CD8-positive, alpha-beta memory T cell (primary cell): ENCODE results near the gene SCN3B. TPM values are rescaled to one million over a fixed set of nuclear protein-coding genes. Genes with fewer than 3 reads are reported as not detected.

Source experiments
- CTCF ChIA-PET: fragments of 350-600 bp; sonication (Branson Sonifier 250); formaldehyde crosslinking; loops from one replicate; lab custom pipeline; 2021; ENCODE audit warnings: antibody characterized with exemption; lab: Charles Lee
- POLR2A ChIA-PET: fragments of 350-600 bp; sonication (Branson Sonifier 250); formaldehyde crosslinking; loops from one replicate; lab custom pipeline; 2021; ENCODE audit warnings: antibody characterized with exemption; lab: Charles Lee
- DNase-seq, 5 donors: peaks; one replicate each; pipeline versions ENCODE4 v3.0.0 to v3.0.0-alpha.2; 2020 to 2022; ENCODE audit warnings: mixed read lengths in 1 of 5
- H3K27ac ChIP-seq: one replicate; pipeline ENCODE4 v1.7.0; 2013; ENCODE audit warnings: low read depth, mild to moderate bottlenecking, low read length, moderate library complexity
- H3K27me3 ChIP-seq: 2 replicates; pipeline ENCODE4 v1.7.0; 2013; ENCODE audit warnings: low read length, mild to moderate bottlenecking; ENCODE audit not compliant: insufficient read depth, poor library complexity, severe bottlenecking
- H3K36me3 ChIP-seq: 2 replicates; pipeline ENCODE4 v1.7.0; 2013; ENCODE audit warnings: mild to moderate bottlenecking, low read length, moderate library complexity; ENCODE audit not compliant: insufficient read depth
- H3K4me1 ChIP-seq: 2 replicates; pipeline ENCODE4 v1.7.0; 2013; ENCODE audit warnings: mild to moderate bottlenecking, low read length, moderate library complexity; ENCODE audit not compliant: insufficient read depth
- H3K4me3 ChIP-seq: 2 replicates; pipeline ENCODE4 v1.7.0; 2013; ENCODE audit warnings: mild to moderate bottlenecking, low read length
- H3K9me3 ChIP-seq: 2 replicates; pipeline ENCODE4 v1.7.0; 2013; ENCODE audit warnings: mild to moderate bottlenecking, low read length
- H3K27ac Mint-ChIP-seq, 8 donors: one replicate each; pipeline ENCODE4 v1.8.0; 2020 to 2021; ENCODE audit warnings: mixed read lengths in 8 of 8, mild to moderate bottlenecking in 6 of 8, inconsistent platforms in 3 of 8, moderate library complexity in 3 of 8
- H3K27me3 Mint-ChIP-seq, 2 donors: one replicate each; pipeline ENCODE4 v1.8.0; 2020 to 2021; ENCODE audit warnings: mixed read lengths in 2 of 2, mild to moderate bottlenecking in 1 of 2, moderate library complexity in 1 of 2
- H3K36me3 Mint-ChIP-seq, 3 donors: one replicate each; pipeline ENCODE4 v1.8.0; 2020 to 2021; ENCODE audit warnings: mixed read lengths in 3 of 3, inconsistent platforms in 1 of 3, mild to moderate bottlenecking in 1 of 3
- H3K4me1 Mint-ChIP-seq, 3 donors: one replicate each; pipeline ENCODE4 v1.8.0; 2020 to 2021; ENCODE audit warnings: mixed read lengths in 3 of 3, inconsistent platforms in 1 of 3, mild to moderate bottlenecking in 1 of 3
- H3K4me3 Mint-ChIP-seq, 7 donors: one replicate each; pipeline ENCODE4 v1.8.0; 2020 to 2021; ENCODE audit warnings: mixed read lengths in 7 of 7, mild to moderate bottlenecking in 6 of 7, moderate library complexity in 4 of 7, inconsistent platforms in 2 of 7
- H3K9me3 Mint-ChIP-seq, 5 donors: one replicate each; pipeline ENCODE4 v1.8.0; 2020 to 2022; ENCODE audit warnings: mixed read lengths in 5 of 5, mild to moderate bottlenecking in 3 of 5, moderate library complexity in 2 of 5, inconsistent platforms in 1 of 5
- polyA plus RNA-seq: library from polyadenylated mRNA; unstranded; fragments of 300-500 nt; fragmentation: Illumina TruSeq; gene quantifications from one replicate; pipeline ENCODE4 v1.2.3, GENCODE V29; 2021
- total RNA-seq, 2 experiments: library from RNA; stranded (reverse); gene quantifications; one replicate each; pipeline ENCODE4 v1.2.3, GENCODE V29; 2021

SCN3B gene, protein sequence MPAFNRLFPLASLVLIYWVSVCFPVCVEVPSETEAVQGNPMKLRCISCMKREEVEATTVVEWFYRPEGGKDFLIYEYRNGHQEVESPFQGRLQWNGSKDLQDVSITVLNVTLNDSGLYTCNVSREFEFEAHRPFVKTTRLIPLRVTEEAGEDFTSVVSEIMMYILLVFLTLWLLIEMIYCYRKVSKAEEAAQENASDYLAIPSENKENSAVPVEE
- total RNA-seq (not detected), polyA plus RNA-seq (0.22 TPM)

DNA sequence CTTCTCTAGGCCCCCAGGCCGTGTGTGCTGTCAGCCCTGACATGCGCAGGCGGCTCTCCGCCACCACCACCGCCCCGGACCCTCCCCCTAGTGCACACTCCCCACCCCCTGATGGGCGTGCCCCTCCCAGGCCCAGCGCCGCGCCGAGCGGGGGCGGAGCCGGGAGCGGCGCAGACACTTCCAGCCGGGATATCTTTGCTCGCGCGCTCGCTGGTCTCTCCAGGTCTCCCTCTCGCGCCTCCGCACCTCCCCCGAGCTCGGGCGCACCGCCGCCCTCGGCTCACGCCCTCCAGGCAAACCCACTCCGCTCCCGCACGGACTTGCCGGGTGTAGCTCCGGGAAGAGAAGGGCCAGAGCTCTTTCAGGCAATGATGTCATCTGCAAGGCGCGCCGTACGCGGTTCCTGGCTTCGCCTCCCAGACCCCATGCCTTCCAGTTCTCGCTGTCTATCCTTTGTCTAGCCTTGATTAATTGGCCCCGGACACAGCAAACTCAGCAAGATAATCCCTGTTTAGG is at the start of gene SCN3B:
SCN3B (minus strand) TSS at position 59 of the 516 bp plus-strand sequence. CDS start 823 bp downstream, outside the sequence.
- no peak for DNase-seq
- peaks cover 28 to 44% of the 10 kb centered on the region in 2 donors for H3K27me3 Mint-ChIP-seq
- peaks cover 20% of the 10 kb centered on the region for H3K27me3 ChIP-seq

DNA sequence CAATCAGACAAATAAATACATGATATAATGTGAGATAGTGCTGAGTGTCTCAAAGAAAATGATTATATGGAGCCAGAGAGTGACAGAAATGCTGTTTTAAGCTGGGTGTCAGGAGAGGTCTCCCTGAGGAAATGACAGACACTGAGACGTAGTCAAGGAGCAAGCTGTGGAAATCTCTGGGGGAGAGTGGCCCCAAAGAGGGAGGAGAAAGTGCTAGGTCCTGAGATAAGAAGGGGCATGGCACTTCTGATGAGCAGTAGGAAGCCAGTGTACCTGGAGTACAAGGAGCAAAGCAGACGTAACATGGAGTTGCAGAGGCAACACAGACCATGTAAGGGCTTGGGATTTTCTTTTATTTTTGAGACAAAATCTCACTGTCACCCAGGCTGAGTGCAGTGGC is 48.3 kb upstream of the SCN3B start:
- H3K27ac Mint-ChIP-seq: no peak overlapping the region
- H3K4me3 Mint-ChIP-seq: no peak overlapping the region
- peaks cover 17 to 36% of the 10 kb centered on the region in 2 donors for H3K27me3 Mint-ChIP-seq
- no peaks in the 10 kb centered on the region for H3K36me3 Mint-ChIP-seq
- no peaks in the 10 kb centered on the region for H3K27me3 ChIP-seq
- H3K4me3 ChIP-seq: no peak overlapping the region
- POLR2A ChIA-PET: no interaction called here
- H3K36me3 ChIP-seq: no peaks in the 10 kb centered on the region
- no peaks in the 10 kb centered on the region for H3K9me3 ChIP-seq
- no peak for DNase-seq
- H3K4me1 ChIP-seq: no peaks in the 10 kb centered on the region
- H3K9me3 Mint-ChIP-seq: no peaks in the 10 kb centered on the region
- H3K27ac ChIP-seq: no peak overlapping the region
- H3K4me1 Mint-ChIP-seq: no peaks in the 10 kb centered on the region
- CTCF ChIA-PET: interaction anchor here (1.0 kb wide), 1 partner anchor 9 kb away, joined by 3 read pairs; no protein-coding TSS in a partner anchor

More for the DNA sequence above, at the start of gene SCN3B:
- no peak within 1 kb of the TSS for H3K27ac ChIP-seq
- peaks cover 9% of the 10 kb centered on the region for H3K4me1 ChIP-seq
- H3K9me3 ChIP-seq: no peaks in the 10 kb centered on the region
- ChIA-PET POLR2A (no interaction called here), CTCF (no interaction called here)
- Mint-ChIP-seq H3K27ac (no peak within 1 kb of the TSS), H3K9me3 (peaks cover 2 to 10% (median 9%) of the 10 kb centered on the region in 5 donors), H3K36me3 (peaks cover 0 to 6% (median 0%) of the 10 kb centered on the region in 3 donors), H3K4me3 (peak within 1 kb of the TSS; percentile 2 to 80 (median 65)), H3K4me1 (peaks cover 14 to 29% (median 19%) of the 10 kb centered on the region in 3 donors)
- H3K36me3 ChIP-seq: no peaks in the 10 kb centered on the region
- no peak within 1 kb of the TSS for H3K4me3 ChIP-seq

DNA sequence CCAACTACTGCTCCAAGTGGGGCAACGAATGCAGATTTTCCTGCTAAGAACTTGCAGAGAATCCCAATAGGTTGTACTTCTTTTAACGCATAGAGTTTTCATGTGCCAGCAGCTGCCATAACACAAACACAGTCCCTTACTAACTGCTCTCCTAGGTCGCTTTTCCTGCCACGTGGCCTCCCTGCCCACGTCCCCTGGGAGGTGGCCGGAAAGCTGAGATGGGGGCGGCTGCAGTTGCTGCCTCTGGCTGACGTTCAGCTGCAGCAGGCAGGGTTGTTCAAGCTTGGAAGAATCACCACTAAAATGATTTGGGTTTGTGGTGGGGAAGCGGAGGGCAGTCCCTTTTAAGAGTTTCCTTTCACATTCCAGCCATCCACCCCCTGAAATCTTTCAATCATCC is 47.7 kb upstream of the SCN3B start:
- POLR2A ChIA-PET: no interaction called here
- H3K4me3 ChIP-seq: no peak overlapping the region
- no peaks in the 10 kb centered on the region for H3K36me3 ChIP-seq
- H3K27me3 Mint-ChIP-seq: peaks cover 17 to 40% of the 10 kb centered on the region in 2 donors
- no peaks in the 10 kb centered on the region for H3K36me3 Mint-ChIP-seq
- no peaks in the 10 kb centered on the region for H3K9me3 ChIP-seq
- H3K9me3 Mint-ChIP-seq: no peaks in the 10 kb centered on the region
- H3K27ac ChIP-seq: no peak overlapping the region
- no peak for DNase-seq
- CTCF ChIA-PET: interaction anchor here (1.0 kb wide), 1 partner anchor 9 kb away, joined by 3 read pairs; no protein-coding TSS in a partner anchor
- no peak overlapping the region for H3K27ac Mint-ChIP-seq
- H3K4me1 Mint-ChIP-seq: no peaks in the 10 kb centered on the region
- H3K4me1 ChIP-seq: no peaks in the 10 kb centered on the region
- no peaks in the 10 kb centered on the region for H3K27me3 ChIP-seq
- H3K4me3 Mint-ChIP-seq: no peak overlapping the region

DNA sequence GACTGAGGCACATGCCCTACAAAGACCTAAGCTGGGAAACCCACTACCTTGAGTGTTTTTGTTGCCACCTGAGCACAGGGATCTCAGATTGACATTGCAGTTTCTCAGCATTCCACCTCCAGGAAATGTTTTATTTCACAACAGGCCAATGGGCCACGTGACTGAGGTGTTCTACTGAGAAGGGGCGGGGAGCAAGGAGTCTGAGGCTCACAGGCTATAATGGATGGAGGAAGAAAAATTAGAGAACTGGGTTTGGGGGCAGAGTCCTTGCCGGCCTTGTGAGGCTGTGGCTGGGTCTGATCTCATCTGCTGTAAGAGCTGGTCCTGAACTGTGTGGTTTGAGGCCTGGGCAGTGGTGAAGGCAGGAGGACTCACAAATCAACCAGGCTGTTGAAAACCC is 46.3 kb upstream of the SCN3B start:
- no peak for DNase-seq
- H3K27ac ChIP-seq: no peak overlapping the region
- H3K4me3 ChIP-seq: no peak overlapping the region
- no peaks in the 10 kb centered on the region for H3K27me3 ChIP-seq
- Mint-ChIP-seq H3K27me3 (peaks cover 21 to 48% of the 10 kb centered on the region in 2 donors), H3K4me3 (no peak overlapping the region), H3K36me3 (no peaks in the 10 kb centered on the region), H3K4me1 (no peaks in the 10 kb centered on the region), H3K27ac (no peak overlapping the region), H3K9me3 (peaks cover 0 to 1% (median 0%) of the 10 kb centered on the region in 5 donors)
- CTCF ChIA-PET: interaction anchor here (1.7 kb wide), 1 partner anchor 10 kb away, joined by 6 read pairs; no protein-coding TSS in a partner anchor
- no peaks in the 10 kb centered on the region for H3K36me3 ChIP-seq
- POLR2A ChIA-PET: no interaction called here
- no peaks in the 10 kb centered on the region for H3K4me1 ChIP-seq
- no peaks in the 10 kb centered on the region for H3K9me3 ChIP-seq

DNA sequence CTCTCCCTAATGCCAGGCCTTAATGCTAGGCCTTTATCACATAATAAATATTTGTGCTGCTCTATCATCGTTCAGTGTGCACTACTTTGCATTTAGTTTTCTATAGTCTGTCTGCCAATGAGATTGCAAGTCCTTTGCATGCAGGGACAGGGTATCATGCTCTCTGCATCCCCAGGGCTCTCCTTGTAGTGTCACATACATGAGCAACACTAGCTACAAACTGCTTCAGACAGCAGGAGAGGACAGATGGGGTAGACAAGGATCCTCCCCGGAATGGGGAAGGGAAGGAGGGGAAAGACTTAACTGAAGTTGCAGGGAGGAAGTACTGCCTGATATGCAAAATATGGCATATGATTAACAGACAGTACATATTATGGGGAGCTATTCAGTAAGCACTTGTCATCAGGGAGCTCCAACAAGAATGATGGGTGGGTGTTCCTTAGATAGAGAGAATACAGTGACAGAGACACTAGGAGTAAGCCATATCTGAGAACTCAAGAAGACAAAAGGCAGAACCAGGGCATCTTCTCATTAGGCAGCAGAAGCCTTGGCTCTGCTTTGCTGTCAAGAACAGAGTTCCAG is 44.2 kb upstream of the SCN3B start:
- CTCF ChIA-PET: interaction anchor here (1.0 kb wide), 1 partner anchor 9 kb away, joined by 3 read pairs; no protein-coding TSS in a partner anchor
- no peak for DNase-seq
- H3K36me3 Mint-ChIP-seq: no peaks in the 10 kb centered on the region

DNA sequence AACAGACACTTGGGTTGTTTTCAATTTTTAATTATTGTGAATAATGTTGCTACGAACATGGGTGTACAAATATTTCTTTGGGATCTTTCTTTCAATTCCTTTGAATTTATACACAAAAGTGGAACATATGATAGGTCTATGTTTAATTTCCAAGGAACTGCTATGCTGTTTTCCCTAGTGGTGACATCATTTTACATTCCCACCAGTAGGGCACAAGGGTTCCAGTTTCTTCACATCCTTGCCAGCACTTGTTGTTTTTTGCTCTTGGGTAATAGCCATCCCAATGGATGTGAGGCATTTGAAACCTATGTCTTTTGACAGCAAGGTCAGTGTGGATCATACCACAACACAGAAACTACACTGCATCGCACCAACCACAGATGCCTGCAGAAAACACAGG is 41.8 kb upstream of the SCN3B start:
- no peaks in the 10 kb centered on the region for H3K9me3 ChIP-seq
- no peaks in the 10 kb centered on the region for H3K4me1 ChIP-seq
- Mint-ChIP-seq H3K36me3 (no peaks in the 10 kb centered on the region), H3K4me1 (no peaks in the 10 kb centered on the region), H3K9me3 (peaks cover 0 to 1% (median 0%) of the 10 kb centered on the region in 5 donors), H3K27ac (no peak overlapping the region), H3K4me3 (no peak overlapping the region), H3K27me3 (peaks cover 16 to 59% of the 10 kb centered on the region in 2 donors)
- H3K4me3 ChIP-seq: no peak overlapping the region
- no peaks in the 10 kb centered on the region for H3K27me3 ChIP-seq
- CTCF ChIA-PET: no interaction called here
- H3K36me3 ChIP-seq: no peaks in the 10 kb centered on the region
- H3K27ac ChIP-seq: no peak overlapping the region
- DNase-seq: no peak
- POLR2A ChIA-PET: no interaction called here

More for the DNA sequence above, 44.2 kb upstream of the SCN3B start:
- Mint-ChIP-seq H3K9me3 (peaks cover 0 to 1% (median 0%) of the 10 kb centered on the region in 5 donors), H3K4me1 (no peaks in the 10 kb centered on the region), H3K4me3 (no peak overlapping the region), H3K27ac (no peak overlapping the region), H3K27me3 (peaks cover 22 to 53% of the 10 kb centered on the region in 2 donors)
- no peaks in the 10 kb centered on the region for H3K9me3 ChIP-seq
- no peaks in the 10 kb centered on the region for H3K36me3 ChIP-seq
- no peak overlapping the region for H3K4me3 ChIP-seq
- H3K4me1 ChIP-seq: no peaks in the 10 kb centered on the region
- POLR2A ChIA-PET: no interaction called here
- no peak overlapping the region for H3K27ac ChIP-seq
- H3K27me3 ChIP-seq: no peaks in the 10 kb centered on the region

DNA sequence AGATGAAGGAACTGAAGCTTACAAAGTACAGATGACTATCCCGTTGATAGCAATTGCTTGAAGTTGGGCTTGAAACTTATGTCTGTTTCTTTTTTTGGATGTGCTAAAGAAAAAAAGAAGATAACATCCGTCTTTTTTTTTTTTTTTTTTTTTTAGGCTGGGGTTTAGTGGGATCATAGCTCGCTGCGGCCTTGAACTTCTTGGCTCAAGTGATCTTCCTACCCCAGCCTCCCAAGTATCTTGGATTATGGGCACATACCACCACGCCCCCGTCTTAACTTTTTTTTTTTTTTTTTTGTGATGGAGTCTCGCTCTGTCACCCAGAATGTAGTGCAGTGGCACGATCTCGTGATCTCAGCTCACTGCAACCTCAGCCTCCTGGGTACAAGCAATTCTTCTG is 40.8 kb upstream of the SCN3B start:
- CTCF ChIA-PET: interaction anchor here (0.6 to 0.7 kb wide), 2 partner anchors 10 to 182 kb away, joined by 3 read pairs; no protein-coding TSS in a partner anchor
- no peak overlapping the region for H3K27ac Mint-ChIP-seq

DNA sequence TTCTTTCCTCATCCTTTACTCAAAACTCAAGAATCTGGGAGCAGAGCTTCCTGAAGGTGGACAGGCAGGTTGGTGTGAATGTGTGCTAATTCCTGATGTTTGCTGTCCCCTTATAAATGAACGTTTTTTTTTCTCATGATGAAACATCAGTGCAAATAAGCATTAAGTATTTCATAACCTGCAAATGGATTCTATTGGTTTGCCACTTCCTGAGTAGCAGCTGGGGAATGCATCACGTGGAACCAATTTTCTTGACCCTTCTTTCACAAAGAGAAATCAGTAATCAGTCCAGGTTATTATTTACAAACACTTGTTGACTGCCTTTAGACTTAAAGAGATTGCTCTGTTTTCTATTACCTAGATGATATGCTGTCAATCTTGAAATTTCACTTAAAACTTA is 40.1 kb upstream of the SCN3B start:
- DNase-seq: no peak
- H3K9me3 Mint-ChIP-seq: peaks cover 0 to 1% (median 0%) of the 10 kb centered on the region in 5 donors
- H3K27ac Mint-ChIP-seq: no peak overlapping the region
- no peaks in the 10 kb centered on the region for H3K4me1 Mint-ChIP-seq
- H3K36me3 ChIP-seq: no peaks in the 10 kb centered on the region
- ChIA-PET CTCF (no interaction called here), POLR2A (no interaction called here)
- peaks cover 20 to 65% of the 10 kb centered on the region in 2 donors for H3K27me3 Mint-ChIP-seq
- no peak overlapping the region for H3K4me3 ChIP-seq
- no peaks in the 10 kb centered on the region for H3K9me3 ChIP-seq
- no peak overlapping the region for H3K27ac ChIP-seq
- no peaks in the 10 kb centered on the region for H3K27me3 ChIP-seq
- H3K36me3 Mint-ChIP-seq: no peaks in the 10 kb centered on the region
- no peak overlapping the region for H3K4me3 Mint-ChIP-seq
- H3K4me1 ChIP-seq: no peaks in the 10 kb centered on the region

More for the DNA sequence above, 40.8 kb upstream of the SCN3B start:
- Histone ChIP-seq H3K4me1 (no peaks in the 10 kb centered on the region), H3K27me3 (no peaks in the 10 kb centered on the region), H3K4me3 (no peak overlapping the region), H3K36me3 (no peaks in the 10 kb centered on the region), H3K27ac (no peak overlapping the region), H3K9me3 (no peaks in the 10 kb centered on the region)
- no peak for DNase-seq
- H3K36me3 Mint-ChIP-seq: no peaks in the 10 kb centered on the region
- no peak overlapping the region for H3K4me3 Mint-ChIP-seq
- H3K9me3 Mint-ChIP-seq: peaks cover 0 to 1% (median 0%) of the 10 kb centered on the region in 5 donors
- H3K4me1 Mint-ChIP-seq: no peaks in the 10 kb centered on the region
- peaks cover 20 to 63% of the 10 kb centered on the region in 2 donors for H3K27me3 Mint-ChIP-seq
- POLR2A ChIA-PET: no interaction called here
